ENCODE results near the gene FARP1. TPM values are rescaled to one million over a fixed set of nuclear protein-coding genes. Genes with fewer than 3 reads are reported as not detected.

Gene FARP1
- total and polyA plus RNA-seq, 2 of the 13 experiments (the other 11 are each of a cell fraction or from before 2014, with no cell fraction given), result 70.6 to 126 TPM

GRCh38 chr13:98308086-98308911 is 165.4 kb downstream of the FARP1 start (continued):
- TF ChIP-seq ZNF17 (CRISPR knock-in tag; IDR thresholded peaks at IDR 0.05) (no peak), ZFP91 (CRISPR knock-in tag; IDR thresholded peaks at IDR 0.05; ENCODE audit: borderline replicate concordance) (no peak), PHB2 (IDR thresholded peaks at IDR 0.05; ENCODE audit: partially characterized antibody) (no peak), ZFP82 (CRISPR knock-in tag; IDR thresholded peaks at IDR 0.05; ENCODE audit: borderline replicate concordance) (0 out of 2 replicates have a peak, but pooled peaks have one; percentile 47), RBM39 (IDR thresholded peaks at IDR 0.05; ENCODE audit: low read depth, low read length, poor library complexity, severe bottlenecking) (no peak), ZNF12 (CRISPR knock-in tag; IDR thresholded peaks at IDR 0.05) (no peak), ZNF230 (CRISPR knock-in tag; IDR thresholded peaks at IDR 0.05) (no peak), ZNF224 (CRISPR knock-in tag; IDR thresholded peaks at IDR 0.05) (no peak), NFKB2 (CRISPR knock-in tag; IDR thresholded peaks at IDR 0.05; ENCODE audit: borderline replicate concordance) (no peak), ZNF382 (CRISPR knock-in tag; IDR thresholded peaks at IDR 0.05; ENCODE audit: borderline replicate concordance) (no peak), ZNF563 (CRISPR knock-in tag; IDR thresholded peaks at IDR 0.05) (no peak), ZNF468 (CRISPR knock-in tag; IDR thresholded peaks at IDR 0.05) (no peak), MAZ (IDR thresholded peaks at IDR 0.05; ENCODE audit: borderline replicate concordance, low read depth, low read length) (no peak), MAZ (CRISPR knock-in tag; IDR thresholded peaks at IDR 0.05; ENCODE audit: low read depth) (no peak), ARID4A (CRISPR knock-in tag; IDR thresholded peaks at IDR 0.05; ENCODE audit: borderline replicate concordance) (peak; percentile 54; the same call in 1 of the 2 replicates), ZNF816 (CRISPR knock-in tag; IDR thresholded peaks at IDR 0.05; ENCODE audit: borderline replicate concordance) (no peak; the same call in 1 of the 2 replicates), ZNF441 (CRISPR knock-in tag; IDR thresholded peaks at IDR 0.05; ENCODE audit: borderline replicate concordance) (no peak), MEIS1 (CRISPR knock-in tag; IDR thresholded peaks at IDR 0.05; ENCODE audit: borderline replicate concordance) (peak; percentile 58; the same call in 1 of the 2 replicates), PAXIP1 (CRISPR knock-in tag; conservative IDR thresholded peaks at IDR 0.05) (peak; percentile 83)

All from HepG2 (cell line).